NCI-H345 treated with DMSO at 0.1 percent for 48 hours (cell line): ENCODE measurements around the gene SORCS2.

Experiments used
- DNase-seq: peaks from one replicate; lab custom pipeline; 2025; ENCODE audit not compliant: unreplicated experiment; lab: John Stamatoyannopoulos, UW

The SORCS2 gene

GRCh38 chr4:7217474-7218321 lies 25.4 kb downstream of the SORCS2 start:
- no peak for DNase-seq

DNA sequence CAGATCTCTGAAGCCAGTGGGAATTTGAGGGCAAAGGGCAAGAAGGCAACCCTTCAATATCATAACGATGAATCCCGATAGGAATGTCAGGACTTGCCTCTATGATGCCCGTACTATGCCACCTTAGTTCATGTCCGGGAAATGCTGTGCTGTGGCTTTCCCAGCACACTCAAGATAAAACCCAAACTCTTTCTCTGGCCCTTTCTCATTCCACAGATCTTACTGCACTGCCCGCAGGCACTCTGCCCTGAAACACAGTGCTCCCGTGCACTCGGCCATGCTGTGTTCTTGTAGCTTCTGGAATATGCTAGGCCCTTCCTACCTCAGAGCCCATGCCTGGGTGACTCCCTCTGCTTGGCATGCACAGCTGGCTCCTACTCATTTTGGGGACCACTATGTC lies 26.3 kb downstream of the SORCS2 start:
- DNase-seq: no peak

DNA sequence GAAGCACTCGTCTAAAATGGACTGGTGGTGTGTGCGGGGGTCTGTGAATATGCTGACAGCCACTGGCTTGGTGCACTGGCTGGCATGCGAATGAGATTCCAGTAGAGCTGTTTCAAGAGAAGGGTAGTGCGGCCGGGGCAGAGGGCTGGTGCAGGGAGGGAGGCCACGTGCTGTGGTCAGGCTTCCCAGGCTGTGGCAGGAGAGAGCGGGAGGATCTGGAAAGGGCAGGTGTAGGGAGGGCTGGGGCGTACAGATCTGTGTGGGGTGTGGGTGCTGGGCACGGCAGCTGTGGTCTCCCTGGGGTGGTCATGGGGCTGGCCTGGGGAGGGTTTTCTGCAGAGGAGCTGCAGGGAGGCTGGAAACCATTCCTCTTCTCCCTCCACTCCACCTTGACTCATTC lies 30.2 kb downstream of the SORCS2 start:
- no peak for DNase-seq

GRCh38 chr4:7223541-7223940 lies 31.2 kb downstream of the SORCS2 start:
- DNase-seq: no peak

DNA sequence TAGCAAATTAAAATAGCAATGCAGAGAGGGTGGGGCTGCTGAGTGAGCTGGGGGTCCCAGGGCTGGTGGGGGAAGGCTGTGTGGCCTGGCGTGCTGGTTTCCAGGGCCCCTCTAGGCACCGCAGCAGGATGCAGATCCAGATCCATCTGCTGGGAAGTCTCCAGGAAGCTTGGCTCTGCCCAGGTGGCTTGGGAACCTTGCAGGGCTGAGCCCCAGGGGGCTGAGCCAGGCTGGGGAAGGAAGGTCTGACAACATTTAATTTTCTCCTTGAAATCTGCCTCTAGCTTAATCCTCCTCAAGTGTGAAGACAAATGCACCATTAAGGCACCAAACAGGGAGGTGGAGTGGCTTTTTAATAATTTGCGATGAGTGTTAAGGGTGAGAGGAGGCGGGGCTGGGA lies 31.7 kb downstream of the SORCS2 start:
- DNase-seq: no peak

DNA sequence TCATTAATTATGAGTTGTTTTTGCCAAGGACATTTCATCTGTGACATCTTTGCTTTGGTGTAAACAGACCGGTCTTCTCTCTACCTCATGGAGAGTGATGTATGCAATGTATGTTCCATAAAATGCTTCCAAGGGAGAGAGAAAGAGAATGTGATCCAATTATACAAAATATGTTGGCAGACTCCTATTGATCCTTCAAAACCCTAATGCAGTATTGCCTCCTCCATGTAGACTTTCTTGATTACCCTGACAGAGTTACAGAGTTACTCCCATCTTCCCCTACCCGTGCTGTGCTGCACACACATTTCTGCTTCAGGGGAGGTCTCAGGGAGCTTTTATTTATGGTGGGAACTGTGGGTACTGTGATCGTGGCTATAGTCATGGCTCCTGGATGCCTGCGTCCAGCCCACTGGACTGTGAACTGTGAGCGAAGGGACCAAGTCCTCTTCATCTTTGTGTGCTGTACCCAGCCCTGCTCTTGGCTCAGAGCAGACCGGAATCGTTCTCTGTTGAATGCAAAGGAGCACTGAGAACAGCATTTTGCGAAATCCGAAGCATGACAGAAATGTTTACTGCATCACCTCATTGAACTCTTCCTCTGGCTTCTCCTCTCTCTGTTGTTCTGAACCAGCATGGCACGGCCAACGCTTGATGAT lies 32.7 kb downstream of the SORCS2 start:
- no peak for DNase-seq

- peak; percentile 73 for DNase-seq
Measured at GRCh38 chr4:7226439-7226838, 34.1 kb downstream of the SORCS2 start.

DNA sequence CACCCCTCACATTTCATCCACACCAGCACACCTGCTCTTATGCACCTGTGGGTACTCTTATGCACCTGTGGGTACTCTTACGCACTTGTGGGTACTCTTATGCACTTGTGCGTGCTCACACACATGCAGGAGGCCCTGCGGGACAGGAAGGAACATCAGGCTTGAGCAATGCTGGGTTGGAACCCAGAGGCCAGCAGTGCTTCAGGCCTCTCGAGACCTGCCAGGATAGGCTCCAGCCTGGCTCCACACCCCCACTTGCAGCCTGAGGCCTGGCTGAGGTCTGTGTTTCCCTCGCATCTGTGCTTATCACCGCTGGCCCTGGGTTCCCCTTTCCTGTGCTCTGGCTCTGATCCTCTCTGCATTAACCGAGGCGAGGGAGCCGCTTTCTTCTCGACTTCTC lies 34.7 kb downstream of the SORCS2 start:
- peak; percentile 73 for DNase-seq

GRCh38 chr4:7228734-7229133 lies 36.4 kb downstream of the SORCS2 start:
- no peak for DNase-seq

DNA sequence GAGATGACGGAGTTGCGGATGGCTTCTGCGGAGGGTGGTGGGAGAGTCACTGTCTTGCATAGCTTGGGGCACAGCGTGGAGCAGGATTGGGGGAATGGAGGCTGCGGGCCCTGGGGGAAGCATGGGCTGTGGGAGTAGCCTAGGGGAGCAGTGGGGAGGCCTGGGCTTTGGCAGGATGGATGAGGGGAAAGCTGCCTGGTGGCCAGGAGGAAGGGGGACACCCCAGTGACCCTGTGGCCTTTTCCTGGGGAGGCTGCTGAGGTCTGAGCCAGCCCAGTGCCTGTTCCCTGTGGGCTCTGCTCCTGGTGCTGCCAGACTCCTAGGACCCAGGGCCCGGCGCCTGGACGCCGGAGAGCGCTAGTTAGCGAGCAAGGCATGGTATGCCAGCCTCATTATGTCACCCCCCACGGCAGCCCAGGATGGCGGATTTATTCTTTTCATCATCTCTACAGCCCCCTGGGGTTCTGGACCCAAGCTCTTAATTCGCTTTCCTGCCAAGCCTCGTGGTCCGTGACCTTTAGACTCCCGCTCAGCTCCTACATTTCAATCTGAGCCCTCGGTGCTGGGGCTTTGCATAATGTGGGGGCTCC lies 39.8 kb downstream of the SORCS2 start:
- no peak for DNase-seq

GRCh38 chr4:7233006-7233580 lies 40.8 kb downstream of the SORCS2 start:
- DNase-seq: no peak

- DNase-seq: no peak
Measured at GRCh38 chr4:7233601-7234000, 41.3 kb downstream of the SORCS2 start.

- DNase-seq: no peak
Measured at GRCh38 chr4:7234355-7235029, 42.2 kb downstream of the SORCS2 start.

DNA sequence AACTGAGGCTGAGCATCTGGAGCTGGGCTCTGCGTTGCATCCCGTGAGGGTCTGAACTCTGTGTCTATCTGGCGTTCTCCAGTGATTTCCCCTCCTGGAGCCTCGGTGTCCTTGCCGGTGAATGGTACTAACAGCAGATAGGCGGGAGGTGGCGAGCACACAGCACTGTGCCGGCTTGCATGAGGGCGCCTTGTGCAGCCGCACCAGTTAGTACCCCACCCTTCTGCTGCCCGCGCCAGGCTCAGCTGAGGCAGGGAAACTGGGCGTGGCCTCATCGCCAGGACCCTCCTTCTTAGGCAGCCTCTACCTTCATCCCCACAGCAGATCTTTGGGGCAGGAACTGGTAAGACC lies 42.7 kb downstream of the SORCS2 start:
- no peak for DNase-seq

DNA sequence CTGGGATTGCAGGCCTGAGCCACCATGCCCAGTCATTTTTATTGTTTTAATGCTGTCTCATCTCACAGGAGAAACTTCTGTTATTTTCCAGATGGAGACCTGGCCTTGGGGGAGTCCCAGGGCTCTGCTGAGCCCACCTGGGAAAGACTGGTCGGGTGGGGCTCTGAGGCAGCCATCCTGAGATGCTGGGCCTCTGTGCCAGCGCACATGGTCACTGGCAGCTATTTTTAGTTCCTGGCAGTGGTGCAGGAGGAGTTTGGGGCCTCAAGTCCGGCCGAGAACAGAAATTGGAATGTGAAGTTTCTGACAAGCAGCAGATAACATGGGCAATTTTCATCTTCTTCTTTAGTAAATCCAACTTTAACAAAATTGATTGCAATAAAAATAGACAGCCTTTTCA lies 44.5 kb downstream of the SORCS2 start:
- DNase-seq: no peak

- DNase-seq: no peak
Measured at GRCh38 chr4:7237873-7238272, 45.5 kb downstream of the SORCS2 start.

DNA sequence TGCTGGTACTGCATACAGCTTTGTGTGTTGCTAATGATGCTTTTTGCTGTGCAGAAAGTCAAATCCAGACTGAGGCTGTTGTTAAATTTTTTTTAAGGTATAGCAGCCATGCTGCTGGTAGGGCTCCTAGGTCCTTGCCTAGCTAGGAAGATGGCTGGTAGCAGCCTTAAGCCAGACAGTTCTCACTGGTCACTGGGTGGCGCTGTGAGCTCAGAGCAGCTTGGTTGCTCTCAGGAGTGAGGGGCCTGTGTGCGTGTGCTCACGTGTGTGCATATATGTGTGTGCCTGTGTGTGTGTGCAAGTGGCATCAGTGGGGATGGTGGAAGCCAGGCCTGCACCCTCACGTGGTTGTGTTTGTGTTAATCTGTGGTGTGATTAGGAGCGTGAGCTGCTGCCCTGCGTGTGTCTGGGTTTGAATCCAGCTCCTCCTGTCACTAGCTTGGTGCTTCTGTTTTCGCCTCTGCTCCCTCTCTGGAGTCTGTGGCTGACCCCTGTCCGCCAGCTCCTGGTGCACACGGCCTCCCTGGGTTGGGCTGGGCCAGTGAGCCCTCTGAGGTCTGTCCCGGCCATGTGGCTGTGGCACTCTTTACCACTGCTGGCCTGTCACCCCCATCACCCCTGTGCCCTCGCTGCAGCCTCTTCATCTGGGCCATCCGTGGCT lies 46.1 kb downstream of the SORCS2 start:
- DNase-seq: no peak

DNA sequence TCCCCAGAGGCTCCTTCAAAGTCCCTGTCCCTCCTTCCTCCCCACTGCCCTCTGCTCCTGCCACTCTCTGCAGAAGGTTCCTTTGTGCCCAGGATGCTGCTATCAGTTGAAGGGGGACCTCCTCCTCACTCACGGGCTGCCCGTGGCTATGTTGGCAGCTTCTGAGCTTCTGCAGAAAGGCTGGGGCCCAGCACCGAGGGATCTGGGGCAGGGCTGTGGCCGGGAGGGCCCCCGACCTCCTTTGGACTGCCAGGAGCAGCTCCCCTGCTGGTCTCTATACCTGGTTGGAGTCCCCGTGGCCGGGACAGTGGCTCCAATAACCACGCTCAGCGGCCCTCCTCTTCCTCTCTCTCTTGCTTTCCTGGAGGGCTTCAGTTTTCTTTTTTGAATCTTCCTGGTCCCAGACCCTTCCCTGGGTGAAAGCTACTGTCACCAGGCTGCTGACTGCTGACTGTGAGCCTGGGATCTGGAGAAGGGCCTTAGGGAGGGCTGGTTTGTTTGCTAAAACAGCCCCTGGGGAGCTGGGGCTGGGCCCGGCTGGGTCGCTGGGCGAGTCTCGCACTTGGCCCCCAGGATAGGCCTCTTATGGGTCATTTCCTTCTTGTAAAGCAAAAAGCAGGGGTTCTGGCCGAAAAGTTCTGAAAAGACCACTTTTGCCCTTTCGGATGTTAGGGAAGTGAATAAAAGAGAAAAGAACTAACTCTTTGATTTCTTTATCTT lies 46.9 kb downstream of the SORCS2 start:
- no peak for DNase-seq

DNA sequence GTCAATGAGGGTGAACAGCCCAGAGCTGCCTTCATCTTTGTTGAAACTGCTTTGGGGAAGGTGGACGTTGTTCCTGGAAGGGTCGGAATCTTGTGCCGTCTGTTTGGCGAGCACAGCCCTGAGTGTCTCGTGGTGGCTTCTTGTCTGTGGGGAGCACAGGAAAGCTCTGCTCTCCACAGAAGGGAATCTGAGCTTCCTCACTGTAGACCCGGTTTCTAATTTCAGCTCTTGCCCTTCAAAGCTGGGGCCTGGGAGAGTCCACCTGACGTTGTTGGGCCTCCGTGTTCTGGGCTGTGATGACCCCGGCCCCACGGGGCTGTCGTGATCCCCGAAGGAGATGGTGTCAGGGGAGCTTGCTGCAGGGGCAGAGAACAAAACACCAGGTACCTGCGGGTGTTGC lies 47.5 kb downstream of the SORCS2 start:
- DNase-seq: no peak

DNA sequence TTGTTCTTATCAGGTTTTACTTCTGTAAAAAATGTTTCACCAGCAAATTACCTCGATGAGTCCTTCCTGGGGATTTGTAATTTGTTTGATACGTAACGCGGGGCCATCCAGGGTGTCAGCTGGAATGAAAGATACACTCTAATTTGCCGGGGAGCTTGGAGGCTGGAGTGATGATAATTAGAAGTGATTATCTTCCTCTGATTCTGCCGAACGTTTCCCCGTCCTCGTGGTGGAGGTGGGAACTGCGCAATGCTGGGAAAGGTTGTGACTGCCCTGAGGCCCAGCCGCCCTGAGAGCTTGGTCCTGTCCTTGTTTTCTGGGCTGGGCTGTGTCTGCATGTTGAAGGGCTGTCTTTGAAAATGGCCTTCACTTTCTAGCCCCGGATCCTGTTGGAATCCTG lies 48.0 kb downstream of the SORCS2 start:
- DNase-seq: no peak
